ENCODE results near the gene ALX3.

DNA sequence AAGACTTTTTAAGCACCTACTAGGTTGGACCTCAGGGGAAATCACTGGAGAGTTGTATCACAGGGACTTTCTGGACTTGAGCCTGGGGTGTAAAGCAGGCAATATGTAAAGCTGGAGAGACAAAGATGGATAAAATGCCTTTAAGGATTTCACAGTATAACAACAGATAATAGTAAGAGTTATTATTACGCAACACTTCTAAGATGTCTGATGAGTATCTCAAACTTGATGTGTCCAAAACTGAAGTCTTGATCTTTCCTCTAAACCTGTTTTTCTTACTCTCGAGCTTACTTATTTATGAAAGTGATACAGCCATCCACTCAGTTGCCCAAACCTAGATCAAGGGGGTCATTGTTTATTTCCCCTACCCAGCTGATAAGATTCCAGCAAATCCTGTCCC, 38.1 kb downstream of the ALX3 start:
- TF ChIP-seq, protein P1, sequence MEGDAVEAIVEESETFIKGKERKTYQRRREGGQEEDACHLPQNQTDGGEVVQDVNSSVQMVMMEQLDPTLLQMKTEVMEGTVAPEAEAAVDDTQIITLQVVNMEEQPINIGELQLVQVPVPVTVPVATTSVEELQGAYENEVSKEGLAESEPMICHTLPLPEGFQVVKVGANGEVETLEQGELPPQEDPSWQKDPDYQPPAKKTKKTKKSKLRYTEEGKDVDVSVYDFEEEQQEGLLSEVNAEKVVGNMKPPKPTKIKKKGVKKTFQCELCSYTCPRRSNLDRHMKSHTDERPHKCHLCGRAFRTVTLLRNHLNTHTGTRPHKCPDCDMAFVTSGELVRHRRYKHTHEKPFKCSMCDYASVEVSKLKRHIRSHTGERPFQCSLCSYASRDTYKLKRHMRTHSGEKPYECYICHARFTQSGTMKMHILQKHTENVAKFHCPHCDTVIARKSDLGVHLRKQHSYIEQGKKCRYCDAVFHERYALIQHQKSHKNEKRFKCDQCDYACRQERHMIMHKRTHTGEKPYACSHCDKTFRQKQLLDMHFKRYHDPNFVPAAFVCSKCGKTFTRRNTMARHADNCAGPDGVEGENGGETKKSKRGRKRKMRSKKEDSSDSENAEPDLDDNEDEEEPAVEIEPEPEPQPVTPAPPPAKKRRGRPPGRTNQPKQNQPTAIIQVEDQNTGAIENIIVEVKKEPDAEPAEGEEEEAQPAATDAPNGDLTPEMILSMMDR (IDR thresholded peaks at IDR 0.05) = no peak
- TF ChIP-seq POLR2A (IDR thresholded peaks at IDR 0.05) = no peak

Data from thyroid gland (tissue), 4 donors.